T47D (cell line): ENCODE data around the gene CLEC1B.
"Not testable (repeated sequence)": the region's sequence is repeated elsewhere in the genome, so short reads cannot be mapped to it uniquely, and the experiment has no call there.

Source experiments
- DNase-seq, 2 experiments: peaks; one replicate each; pipeline versions ENCODE4 v3.0.0 to v3.0.0-alpha.2; 2011 to 2012; ENCODE audit warnings: low read depth in 1 of 2, low spot score in 1 of 2
- JUND ChIP-seq: IDR thresholded peaks from 2 replicates; pipeline ENCODE4 v1.6.1; 2012; ENCODE audit warnings: low read depth
- in situ Hi-C: cut with HindIII; loops from 2 replicates; pipeline ENCODE4 v1.10.0; 2016; ENCODE audit warnings: low sequenced_read_pairs, low pct_unique_long_range_greater_than_20kb

The CLEC1B gene

GRCh38 chr12:10016881-10017280 lies 18.0 kb upstream of the CLEC1B start:
- DNase-seq, result no peak
- no peak for TF ChIP-seq JUND
- in situ Hi-C loops, result no loop called here

- in situ Hi-C loops, result no loop called here
- no peak for DNase-seq
- TF ChIP-seq JUND, result no peak
These were observed 16.5 kb upstream of the CLEC1B start for GRCh38 chr12:10015450-10015849.

- in situ Hi-C loops, result no loop called here
- DNase-seq, result no peak
- no peak for TF ChIP-seq JUND
These were observed 13.9 kb upstream of the CLEC1B start for GRCh38 chr12:10012630-10013330.

- TF ChIP-seq JUND, result no peak
- no peak for DNase-seq
- in situ Hi-C loops, result no loop called here
These were observed 2.4 kb upstream of the CLEC1B start for GRCh38 chr12:10001171-10001776.

- DNase-seq, result no peak
- no peak for TF ChIP-seq JUND
- in situ Hi-C loops, result no loop called here
These were observed 6.6 kb downstream of the CLEC1B start for GRCh38 chr12:9992296-9992695.

GRCh38 chr12:9991876-9992275 lies 7.0 kb downstream of the CLEC1B start:
- TF ChIP-seq JUND, result no peak
- DNase-seq, result no peak
- in situ Hi-C loops, result no loop called here

GRCh38 chr12:9980126-9980525 lies 18.8 kb downstream of the CLEC1B start:
- in situ Hi-C loops, result no loop called here
- no peak for DNase-seq
- TF ChIP-seq JUND, result no peak

- TF ChIP-seq JUND, result no peak
- in situ Hi-C loops, result no loop called here
- no peak for DNase-seq
These were observed 21.0 kb downstream of the CLEC1B start for GRCh38 chr12:9977916-9978315.

- in situ Hi-C loops, result not testable (repeated sequence)
These were observed 22.3 kb downstream of the CLEC1B start for GRCh38 chr12:9976626-9977025.

GRCh38 chr12:9975614-9976013 lies 23.3 kb downstream of the CLEC1B start:
- DNase-seq, result no peak
- in situ Hi-C loops, result no loop called here
- TF ChIP-seq JUND, result no peak

More at GRCh38 chr12:9976626-9977025, 22.3 kb downstream of the CLEC1B start:
- not testable (repeated sequence) for DNase-seq

- in situ Hi-C loops, DNase-seq: not testable (repeated sequence)
These were observed 24.2 kb downstream of the CLEC1B start for GRCh38 chr12:9974731-9975130.

- no peak for TF ChIP-seq JUND
- in situ Hi-C loops, result no loop called here
- no peak for DNase-seq
These were observed 25.0 kb downstream of the CLEC1B start for GRCh38 chr12:9973949-9974348.

- in situ Hi-C loops, result no loop called here
- no peak for DNase-seq
- no peak for TF ChIP-seq JUND
These were observed 27.7 kb downstream of the CLEC1B start, which contains the start of gene CLEC12A for GRCh38 chr12:9971181-9971580. TSS of gene CLEC12A (plus strand) at chr12:9971409. CDS start at chr12:9971597, 188 bp downstream.

- no peak for DNase-seq
- TF ChIP-seq JUND, result no peak
- in situ Hi-C loops, result no loop called here
These were observed 29.2 kb downstream of the CLEC1B start for GRCh38 chr12:9969673-9970072.
